Activated B cell treated with CpG ODN at 0.5 μM for 24 hours (primary cell): ENCODE data around the gene MME. TPM values are rescaled to one million over a fixed set of nuclear protein-coding genes. Genes with fewer than 3 reads are reported as not detected.

Experiments
- ATAC-seq: fragments of 200-7000 bp; cut with Tn5 transposase; one replicate; pipeline ENCODE4 v1.10.0; 2021; ENCODE audit warnings: low read depth, mild to moderate bottlenecking, moderate library complexity
- CTCF ChIA-PET: fragments of 350-600 bp; sonication (Branson Sonifier 250); formaldehyde crosslinking; loops from one replicate; lab custom pipeline; 2021; ENCODE audit warnings: antibody characterized with exemption; lab: Charles Lee
- POLR2A ChIA-PET: fragments of 350-600 bp; sonication (Branson Sonifier 250); formaldehyde crosslinking; loops from one replicate; lab custom pipeline; 2021; ENCODE audit warnings: antibody characterized with exemption; lab: Charles Lee
- DNase-seq: peaks from one replicate; pipeline ENCODE4 v3.0.0; 2022
- H3K27ac Mint-ChIP-seq: one replicate; pipeline ENCODE4 v1.8.0; 2020; ENCODE audit warnings: mixed read lengths
- H3K27me3 Mint-ChIP-seq: one replicate; pipeline ENCODE4 v1.8.0; 2021; ENCODE audit warnings: mixed read lengths
- H3K36me3 Mint-ChIP-seq: one replicate; pipeline ENCODE4 v1.8.0; 2021; ENCODE audit warnings: low read depth, mixed read lengths
- H3K4me1 Mint-ChIP-seq: one replicate; pipeline ENCODE4 v1.8.0; 2021; ENCODE audit warnings: mixed read lengths
- H3K4me3 Mint-ChIP-seq: one replicate; pipeline ENCODE4 v1.8.0; 2020; ENCODE audit warnings: mild to moderate bottlenecking, mixed read lengths
- H3K9me3 Mint-ChIP-seq: one replicate; pipeline ENCODE4 v1.8.0; 2020; ENCODE audit warnings: mixed read lengths
- CTCF ChIP-seq: fragments of 200-600 bp; IDR thresholded peaks from one replicate; pipeline ENCODE4 v1.8.0; 2022; ENCODE audit warnings: antibody characterized with exemption, mild to moderate bottlenecking
- intact Hi-C: fragments of 100-400 bp; cut with micrococcal nuclease; formaldehyde crosslinking; loops from one replicate; pipeline ENCODE4 v1.15.1; 2024
- total RNA-seq: library from RNA; stranded (reverse); gene quantifications from 2 replicates; pipeline ENCODE4 v1.2.3, GENCODE V29; 2022

Gene MME
- total RNA-seq, 1 donor from 2014 or later: 3.4 TPM

GRCh38 chr3:155037508-155038202 lies 42.5 kb upstream of the MME start:
- intact Hi-C loops: no loop called here
- no peak for ATAC-seq
- Mint-ChIP-seq H3K4me1 (no peaks in the 10 kb centered on the region), H3K27me3 (no peaks in the 10 kb centered on the region), H3K4me3 (no peak overlapping the region), H3K36me3 (no peaks in the 10 kb centered on the region), H3K9me3 (no peaks in the 10 kb centered on the region), H3K27ac (no peak overlapping the region)
- ChIA-PET POLR2A (no interaction called here), CTCF (no interaction called here)
- TF ChIP-seq CTCF: no peak
- no peak for DNase-seq

- no peak for DNase-seq
- no peak for TF ChIP-seq CTCF
- ChIA-PET CTCF (no interaction called here), POLR2A (no interaction called here)
- no peaks in the 10 kb centered on the region for H3K9me3 Mint-ChIP-seq
- intact Hi-C loops: no loop called here
- H3K27me3 Mint-ChIP-seq: no peaks in the 10 kb centered on the region
- no peaks in the 10 kb centered on the region for H3K4me1 Mint-ChIP-seq
- H3K27ac Mint-ChIP-seq: no peak overlapping the region
- no peak overlapping the region for H3K4me3 Mint-ChIP-seq
- H3K36me3 Mint-ChIP-seq: no peaks in the 10 kb centered on the region
- ATAC-seq: no peak
These were observed 41.9 kb upstream of the MME start for GRCh38 chr3:155038203-155038554.

DNA sequence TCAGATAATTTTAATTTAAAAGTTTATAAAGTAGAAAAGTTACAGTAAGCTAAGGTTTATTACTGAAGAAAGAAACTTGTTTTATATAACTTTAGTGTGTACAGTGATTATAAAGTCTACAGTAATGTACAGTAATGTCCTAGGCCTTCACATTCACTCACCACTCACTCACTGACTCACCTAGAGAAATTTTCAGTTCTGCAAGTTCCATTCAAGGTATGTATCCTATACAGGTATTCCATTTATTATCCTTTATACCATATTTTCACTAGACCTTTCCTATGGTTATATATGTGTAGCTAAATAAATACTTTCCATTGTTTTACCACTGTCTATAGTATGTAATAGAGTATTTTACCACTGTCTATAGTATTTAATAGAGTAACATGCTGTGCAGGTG lies 33.2 kb upstream of the MME start:
- Mint-ChIP-seq H3K4me3 (no peak overlapping the region), H3K27ac (no peak overlapping the region), H3K4me1 (peaks cover 4% of the 10 kb centered on the region), H3K9me3 (peaks cover 8% of the 10 kb centered on the region), H3K36me3 (no peaks in the 10 kb centered on the region), H3K27me3 (no peaks in the 10 kb centered on the region)
- intact Hi-C loops: no loop called here
- ChIA-PET POLR2A (no interaction called here), CTCF (no interaction called here)
- no peak for TF ChIP-seq CTCF
- no peak for ATAC-seq
- no peak for DNase-seq

- Mint-ChIP-seq H3K27me3 (no peaks in the 10 kb centered on the region), H3K9me3 (peaks cover 11% of the 10 kb centered on the region), H3K36me3 (no peaks in the 10 kb centered on the region), H3K27ac (no peak overlapping the region), H3K4me3 (no peak overlapping the region), H3K4me1 (peaks cover 4% of the 10 kb centered on the region)
- ATAC-seq (no peak), DNase-seq (no peak)
- ChIA-PET CTCF (no interaction called here), POLR2A (no interaction called here)
- no peak for TF ChIP-seq CTCF
- intact Hi-C loops: no loop called here
These were observed 32.4 kb upstream of the MME start for GRCh38 chr3:155047672-155048071.

DNA sequence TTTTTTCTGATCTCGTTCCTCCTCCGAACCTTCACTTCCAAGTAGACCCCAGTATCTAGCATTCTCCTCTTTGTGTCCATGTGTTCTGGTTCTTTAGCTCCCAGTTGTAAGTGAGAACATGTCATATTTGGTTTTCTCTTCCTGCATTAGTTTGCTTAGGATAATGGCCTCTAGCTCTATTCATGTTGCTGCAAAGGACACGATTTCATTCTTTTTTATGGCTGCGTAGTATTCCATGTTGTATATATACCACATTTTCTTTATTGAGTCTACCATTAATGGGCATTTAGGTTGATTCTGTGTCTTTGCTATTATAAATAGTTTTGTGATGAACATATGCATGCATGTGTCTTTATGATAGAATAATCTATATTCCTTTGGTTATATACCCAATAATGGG lies 30.2 kb upstream of the MME start:
- H3K4me1 Mint-ChIP-seq: peaks cover 4% of the 10 kb centered on the region
- no peaks in the 10 kb centered on the region for H3K36me3 Mint-ChIP-seq
- no peak for TF ChIP-seq CTCF
- ChIA-PET POLR2A (no interaction called here), CTCF (no interaction called here)
- DNase-seq (no peak), ATAC-seq (no peak)
- intact Hi-C loops: no loop called here
- no peak overlapping the region for H3K4me3 Mint-ChIP-seq
- no peaks in the 10 kb centered on the region for H3K27me3 Mint-ChIP-seq
- H3K27ac Mint-ChIP-seq: no peak overlapping the region
- H3K9me3 Mint-ChIP-seq: peaks cover 19% of the 10 kb centered on the region
